ENCODE data around the gene ANAPC5.

The ANAPC5 gene

DNA sequence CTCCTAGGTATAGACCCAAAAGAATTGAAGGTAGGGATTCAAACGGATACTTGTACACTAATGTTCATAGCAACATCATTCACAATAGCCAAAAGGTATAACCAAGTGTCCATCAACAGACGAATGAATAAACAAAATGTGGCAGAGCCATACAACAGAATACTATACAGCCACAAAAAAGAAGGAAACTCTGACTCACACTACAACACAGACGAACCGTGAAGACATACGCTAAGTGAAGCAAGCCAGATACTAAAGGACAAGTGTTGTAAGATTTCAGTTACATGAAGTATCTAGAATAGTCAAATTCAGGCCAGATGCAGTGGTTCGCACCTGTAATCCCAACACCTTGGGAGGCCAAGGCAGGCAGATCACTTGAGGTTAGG lies 74.8 kb downstream of the ANAPC5 start:
- H3K27ac Mint-ChIP-seq = peak overlapping the region; percentile 58
- H3K27me3 Mint-ChIP-seq = no peaks in the 10 kb centered on the region
- H3K4me1 Mint-ChIP-seq (ENCODE audit: low read depth) = peaks cover 8% of the 10 kb centered on the region
- H3K9me3 Mint-ChIP-seq = no peaks in the 10 kb centered on the region
- H3K36me3 Mint-ChIP-seq (ENCODE audit: low read depth) = peaks cover 35% of the 10 kb centered on the region
- H3K4me3 Mint-ChIP-seq = no peak overlapping the region

DNA sequence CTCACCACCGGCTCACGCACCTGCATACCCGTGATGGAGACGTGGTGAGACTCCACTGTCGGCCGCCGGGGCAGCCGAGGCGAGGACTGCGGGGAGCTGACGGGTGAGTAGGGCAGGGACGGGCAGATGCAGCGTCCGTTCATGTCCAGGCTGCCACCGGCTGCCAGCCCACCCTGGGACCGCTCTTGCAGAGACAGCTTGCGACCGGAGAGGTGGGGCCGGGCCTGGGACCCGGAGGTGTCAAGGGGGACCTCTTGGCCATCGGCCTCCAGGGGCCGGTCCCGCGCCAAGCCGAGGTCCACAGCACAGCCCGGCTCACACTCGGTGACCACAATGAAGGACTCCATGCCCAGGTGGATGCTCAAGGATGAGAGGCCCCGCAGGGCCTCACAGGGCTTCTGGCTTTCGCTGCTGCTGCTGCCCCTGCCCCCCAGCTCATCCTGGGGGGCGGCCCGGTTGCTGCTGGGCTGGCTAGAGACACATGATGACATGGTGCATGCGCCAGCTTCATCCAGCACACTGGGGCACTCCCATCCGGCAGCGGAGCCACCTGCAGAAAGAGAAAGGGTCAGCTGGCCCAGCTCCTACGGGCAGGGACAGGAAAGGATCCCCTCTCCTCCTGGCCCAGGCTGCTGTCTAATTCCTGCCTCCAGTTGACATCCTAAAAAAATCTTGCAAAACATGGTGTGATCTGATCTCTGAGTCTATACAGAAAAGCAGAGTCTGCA lies 78.0 kb downstream of the ANAPC5 start:
- Mint-ChIP-seq H3K36me3 (ENCODE audit: low read depth) (peaks cover 52% of the 10 kb centered on the region), H3K27ac (no peak overlapping the region), H3K9me3 (no peaks in the 10 kb centered on the region), H3K4me3 (no peak overlapping the region), H3K4me1 (ENCODE audit: low read depth) (peaks cover 8% of the 10 kb centered on the region), H3K27me3 (no peaks in the 10 kb centered on the region)

DNA sequence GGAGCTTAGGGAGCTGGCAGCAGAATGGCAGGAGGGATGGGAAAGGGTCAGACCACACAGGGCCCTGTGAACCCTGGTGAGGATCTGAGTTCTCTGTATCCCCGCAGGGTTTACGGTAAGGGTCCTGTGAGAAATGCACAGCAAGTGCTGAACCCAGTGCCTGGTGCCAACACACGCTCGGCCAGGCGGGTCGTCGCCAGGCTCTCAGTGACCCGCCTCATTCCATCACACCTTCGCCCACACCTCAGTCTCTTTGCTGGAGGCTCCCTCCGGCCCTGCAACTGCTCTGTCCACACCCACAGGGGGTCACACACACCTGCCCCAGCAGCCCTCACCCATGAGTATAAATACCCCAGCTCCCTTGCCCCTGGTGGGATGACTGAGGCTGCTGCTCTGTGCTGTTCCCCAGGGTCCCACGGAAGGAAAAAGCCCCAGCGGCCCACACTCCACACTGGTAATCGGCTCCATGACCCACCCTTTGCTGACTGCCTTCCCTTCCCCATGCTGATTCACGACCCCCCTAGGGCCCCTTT lies 78.8 kb downstream of the ANAPC5 start:
- Mint-ChIP-seq H3K27ac (no peak overlapping the region), H3K4me1 (ENCODE audit: low read depth) (peaks cover 8% of the 10 kb centered on the region), H3K27me3 (no peaks in the 10 kb centered on the region), H3K9me3 (no peaks in the 10 kb centered on the region), H3K36me3 (ENCODE audit: low read depth) (peaks cover 53% of the 10 kb centered on the region), H3K4me3 (no peak overlapping the region)

DNA sequence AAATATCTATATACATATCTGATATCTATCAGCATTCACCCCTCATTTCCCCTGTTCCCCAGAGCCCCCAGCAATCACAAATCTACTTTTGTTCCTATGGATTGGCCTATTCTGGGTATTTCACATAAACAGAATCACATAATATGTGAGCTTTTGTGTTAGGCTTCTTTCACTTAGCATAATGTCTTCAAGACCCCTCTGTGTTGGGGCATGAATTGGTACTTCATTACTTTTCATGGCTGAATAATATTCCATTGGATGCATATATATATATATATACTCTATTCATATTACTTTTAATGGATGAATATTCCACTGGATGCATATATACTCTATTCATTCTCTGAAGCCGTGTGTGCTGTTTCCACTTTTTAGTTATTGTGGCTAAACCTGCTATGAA lies 84.4 kb downstream of the ANAPC5 start:
- Mint-ChIP-seq H3K9me3 (no peaks in the 10 kb centered on the region), H3K36me3 (ENCODE audit: low read depth) (peaks cover 40% of the 10 kb centered on the region), H3K4me1 (ENCODE audit: low read depth) (no peaks in the 10 kb centered on the region), H3K27ac (no peak overlapping the region), H3K27me3 (no peaks in the 10 kb centered on the region), H3K4me3 (no peak overlapping the region)

DNA sequence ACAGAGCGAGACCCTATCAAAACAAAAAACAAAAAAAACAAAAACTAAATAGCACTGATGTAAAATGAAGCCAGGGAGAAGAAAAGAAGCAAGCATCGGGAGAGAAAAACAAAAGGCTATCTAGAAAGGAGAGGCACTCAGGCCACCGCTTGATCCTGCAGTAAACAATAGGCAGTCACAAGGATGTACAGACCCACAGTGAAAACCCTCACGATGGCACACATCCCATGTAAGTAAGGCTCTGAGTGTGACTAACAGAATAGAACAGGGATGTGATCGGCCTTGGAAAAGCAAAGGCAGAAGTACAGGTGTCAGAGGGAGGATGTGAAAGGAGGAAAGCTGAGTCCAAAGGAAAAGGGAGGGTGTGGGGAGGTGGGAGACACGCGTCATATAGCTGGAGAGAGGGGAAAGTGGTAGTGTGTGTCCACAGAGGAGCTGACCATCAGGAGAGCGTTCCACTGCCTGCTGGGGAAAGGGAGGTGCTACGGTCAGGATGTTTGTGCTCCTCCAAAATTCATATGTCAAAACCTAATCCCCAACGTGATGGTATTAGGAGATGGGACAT lies 87.2 kb downstream of the ANAPC5 start:
- H3K27ac Mint-ChIP-seq = no peak overlapping the region
- no peak overlapping the region for H3K4me3 Mint-ChIP-seq
- no peaks in the 10 kb centered on the region for H3K27me3 Mint-ChIP-seq
- no peaks in the 10 kb centered on the region for H3K9me3 Mint-ChIP-seq
- no peaks in the 10 kb centered on the region for H3K4me1 Mint-ChIP-seq (ENCODE audit: low read depth)
- H3K36me3 Mint-ChIP-seq (ENCODE audit: low read depth) = peaks cover 44% of the 10 kb centered on the region

DNA sequence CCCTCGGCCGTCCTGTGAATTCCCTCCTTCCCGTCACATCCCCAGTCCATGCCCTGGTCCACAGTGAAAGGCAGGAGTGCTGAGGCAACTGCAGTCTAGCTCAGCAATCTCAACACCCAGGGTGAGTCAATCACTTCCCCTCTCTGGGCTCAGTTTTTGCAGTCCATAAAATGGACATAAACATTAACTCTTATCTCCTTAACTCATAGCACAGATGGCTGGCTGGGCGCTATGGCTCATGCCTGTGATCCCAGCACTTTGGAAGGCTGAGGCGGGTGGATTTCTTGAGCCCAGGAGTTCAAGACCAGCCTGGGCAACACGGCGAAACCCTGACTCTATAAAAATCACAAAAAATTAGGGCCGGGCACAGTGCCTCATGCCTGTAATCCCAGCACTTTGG lies 88.1 kb downstream of the ANAPC5 start:
- peaks cover 47% of the 10 kb centered on the region for H3K36me3 Mint-ChIP-seq (ENCODE audit: low read depth)

DNA sequence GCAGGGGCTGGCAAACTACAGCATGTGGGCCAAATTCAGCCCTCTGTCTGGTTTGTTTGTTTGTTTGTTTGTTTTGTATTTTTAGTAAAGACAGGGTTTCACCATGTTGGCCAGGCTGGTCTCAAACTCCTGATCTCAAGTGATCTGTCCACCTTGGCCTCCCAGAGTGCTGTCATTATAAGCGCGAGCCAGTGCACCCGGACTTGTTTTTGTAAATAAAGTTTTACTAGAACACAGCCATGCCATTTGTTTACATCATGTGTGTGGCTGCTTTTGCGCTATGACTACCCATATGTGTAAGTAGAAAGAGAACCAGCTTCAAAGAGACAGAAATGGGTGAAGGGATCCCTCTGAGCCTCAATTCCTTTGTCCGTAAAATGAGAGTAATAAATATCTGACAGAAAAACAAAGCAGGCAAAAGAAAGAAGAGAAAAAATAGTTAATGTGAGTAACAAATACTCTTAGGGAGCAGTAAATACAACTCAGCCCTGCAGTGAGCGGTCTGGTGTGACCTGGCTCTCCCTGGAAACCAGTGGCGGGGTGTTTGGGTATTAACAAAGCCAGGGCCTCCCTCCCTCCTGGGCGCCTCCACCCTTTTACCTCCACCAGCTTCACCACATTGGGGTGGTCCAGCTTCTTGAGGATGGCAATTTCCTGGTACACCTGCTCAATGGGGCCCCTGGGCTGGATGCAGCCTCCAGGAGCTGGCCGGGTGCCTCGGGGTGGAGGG lies 88.8 kb downstream of the ANAPC5 start:
- H3K36me3 Mint-ChIP-seq (ENCODE audit: low read depth) = peaks cover 50% of the 10 kb centered on the region
- H3K27me3 Mint-ChIP-seq = no peaks in the 10 kb centered on the region
- H3K4me1 Mint-ChIP-seq (ENCODE audit: low read depth) = no peaks in the 10 kb centered on the region
- H3K4me3 Mint-ChIP-seq = no peak overlapping the region
- H3K27ac Mint-ChIP-seq = no peak overlapping the region
- H3K9me3 Mint-ChIP-seq = no peaks in the 10 kb centered on the region

More for the DNA sequence above, 88.1 kb downstream of the ANAPC5 start:
- Mint-ChIP-seq H3K27me3 (no peaks in the 10 kb centered on the region), H3K4me3 (no peak overlapping the region), H3K9me3 (no peaks in the 10 kb centered on the region), H3K4me1 (ENCODE audit: low read depth) (no peaks in the 10 kb centered on the region), H3K27ac (no peak overlapping the region)

DNA sequence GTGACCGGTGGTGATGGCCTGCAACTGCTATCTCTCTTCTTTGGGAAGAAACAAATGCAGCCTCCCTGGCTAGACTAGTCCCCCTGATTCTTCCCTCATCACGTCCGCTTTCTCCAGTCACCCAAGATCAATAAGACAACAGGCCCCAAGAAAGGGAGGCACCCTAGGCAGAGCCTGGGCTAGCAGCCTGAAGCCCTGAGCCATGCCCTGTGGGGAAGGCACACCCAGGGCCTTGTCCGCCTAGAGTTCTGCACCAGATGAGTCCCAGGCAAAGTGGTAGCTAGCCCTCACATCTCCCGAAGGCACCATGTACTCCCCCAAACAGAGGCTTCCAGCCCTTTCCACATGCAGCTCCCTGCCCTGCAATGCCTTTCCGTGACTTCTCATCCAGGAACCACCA lies 90.8 kb downstream of the ANAPC5 start:
- H3K9me3 Mint-ChIP-seq = no peaks in the 10 kb centered on the region
- H3K36me3 Mint-ChIP-seq (ENCODE audit: low read depth) = peaks cover 58% of the 10 kb centered on the region
- no peak overlapping the region for H3K4me3 Mint-ChIP-seq
- H3K4me1 Mint-ChIP-seq (ENCODE audit: low read depth) = no peaks in the 10 kb centered on the region
- no peak overlapping the region for H3K27ac Mint-ChIP-seq
- no peaks in the 10 kb centered on the region for H3K27me3 Mint-ChIP-seq

DNA sequence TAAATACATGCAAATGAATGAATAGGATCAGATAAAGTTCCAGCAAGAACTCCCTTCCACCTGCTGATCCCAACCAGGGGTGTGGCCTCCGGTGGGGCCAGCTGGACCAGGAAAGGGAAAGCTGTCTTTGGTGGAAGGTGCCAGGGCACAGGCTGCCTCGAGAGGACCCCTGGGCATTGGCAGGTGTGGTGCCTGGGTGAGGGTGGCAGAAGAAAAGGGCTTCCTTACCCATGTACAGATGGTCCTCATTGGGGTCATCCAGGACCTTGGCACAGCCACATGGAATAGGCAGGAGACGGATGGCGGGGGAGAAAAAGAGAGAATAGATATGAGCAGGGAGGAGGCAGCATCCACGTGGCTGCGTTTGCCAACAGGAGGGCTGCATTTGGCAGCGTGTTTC lies 92.1 kb downstream of the ANAPC5 start:
- H3K27me3 Mint-ChIP-seq = no peaks in the 10 kb centered on the region
- H3K4me3 Mint-ChIP-seq = no peak overlapping the region
- H3K36me3 Mint-ChIP-seq (ENCODE audit: low read depth) = peaks cover 61% of the 10 kb centered on the region

DNA sequence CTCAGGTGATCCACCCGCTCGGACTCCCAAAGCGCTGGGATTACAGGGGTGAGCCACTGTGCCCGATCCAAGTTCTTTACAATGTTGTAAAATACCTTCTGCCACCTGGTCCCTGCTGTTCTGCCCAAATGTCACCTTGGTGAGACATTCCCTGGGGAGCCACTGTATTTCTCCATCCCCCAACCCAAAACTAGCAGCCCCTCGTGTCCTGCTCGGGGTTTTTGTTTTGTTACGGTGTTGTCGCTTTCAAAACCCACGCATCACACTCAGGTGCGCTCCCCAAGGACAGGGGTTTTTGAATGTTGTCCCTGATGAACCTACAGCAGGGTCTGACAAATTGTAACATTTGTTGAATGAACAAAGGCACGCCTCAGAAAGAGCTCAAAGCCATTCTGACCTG lies 93.1 kb downstream of the ANAPC5 start:
- no peaks in the 10 kb centered on the region for H3K9me3 Mint-ChIP-seq
- H3K4me1 Mint-ChIP-seq (ENCODE audit: low read depth) = no peaks in the 10 kb centered on the region
- no peaks in the 10 kb centered on the region for H3K27me3 Mint-ChIP-seq
- peaks cover 69% of the 10 kb centered on the region for H3K36me3 Mint-ChIP-seq (ENCODE audit: low read depth)
- no peak overlapping the region for H3K27ac Mint-ChIP-seq
- H3K4me3 Mint-ChIP-seq = no peak overlapping the region

More for the DNA sequence above, 92.1 kb downstream of the ANAPC5 start:
- no peak overlapping the region for H3K27ac Mint-ChIP-seq
- H3K4me1 Mint-ChIP-seq (ENCODE audit: low read depth) = no peaks in the 10 kb centered on the region
- H3K9me3 Mint-ChIP-seq = no peaks in the 10 kb centered on the region
